Measurements from ENCODE around the gene EGFR. TPM values are rescaled to one million over a fixed set of nuclear protein-coding genes. Genes with fewer than 3 reads are reported as not detected.

Gene EGFR
- polyA plus RNA-seq, 1 experiment, result 62.6 TPM

- ChIA-PET POLR2A (no interaction called here), CTCF (interaction anchor here (1.9 kb wide), 1 partner anchor 487 kb away, joined by 11 read pairs; no protein-coding TSS in a partner anchor)
- Histone ChIP-seq H3K27ac (ENCODE audit: low read depth, low read length) (no peak overlapping the region), H3K27me3 (ENCODE audit: control insufficient read depth, insufficient read depth, low read length) (peaks cover 10% of the 10 kb centered on the region), H3K4me3 (ENCODE audit: low read depth, low read length) (no peak overlapping the region), H3K9me3 (ENCODE audit: control insufficient read depth, insufficient read depth, low read length) (peaks cover 3% of the 10 kb centered on the region; the same call in 1 of the 2 replicates)
- no peak for TF ChIP-seq CTCF (IDR thresholded peaks at IDR 0.05; ENCODE audit: low read depth, low read length)
- DNase-seq (ENCODE audit: low read depth, low spot score), result no peak
Observed at GRCh38 chr7:55260676-55261385, 242.0 kb downstream of the EGFR start.
